HG03066 (cell line): ENCODE measurements around the gene SPAG8.

Experiments
- ATAC-seq: cut with Tn5 transposase; IDR thresholded peaks from one replicate; pipeline ENCODE4 v1.9.1; 2021; ENCODE audit warnings: low read depth; ENCODE audit not compliant: unreplicated experiment

Gene SPAG8

DNA sequence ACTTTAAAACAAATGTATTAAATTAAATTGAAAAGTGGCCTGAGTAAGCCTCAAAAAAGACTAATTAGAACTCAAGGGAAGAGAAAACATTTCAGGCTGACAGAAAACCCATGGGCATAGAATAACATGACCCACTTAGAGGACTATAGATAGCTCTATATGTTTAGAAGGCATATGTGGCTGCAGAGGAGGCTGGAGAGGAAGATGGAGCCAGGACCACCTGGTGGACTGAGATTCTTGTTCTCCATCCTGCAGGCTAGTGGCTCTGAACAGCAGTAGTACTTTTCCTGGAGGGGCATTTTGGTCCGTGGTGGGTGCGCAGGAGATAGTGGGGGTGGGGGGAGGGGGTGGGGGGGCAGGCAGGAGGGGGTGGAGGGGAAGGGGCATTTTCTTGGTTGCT lies 31.0 kb downstream of the SPAG8 start:
- ATAC-seq: no peak

DNA sequence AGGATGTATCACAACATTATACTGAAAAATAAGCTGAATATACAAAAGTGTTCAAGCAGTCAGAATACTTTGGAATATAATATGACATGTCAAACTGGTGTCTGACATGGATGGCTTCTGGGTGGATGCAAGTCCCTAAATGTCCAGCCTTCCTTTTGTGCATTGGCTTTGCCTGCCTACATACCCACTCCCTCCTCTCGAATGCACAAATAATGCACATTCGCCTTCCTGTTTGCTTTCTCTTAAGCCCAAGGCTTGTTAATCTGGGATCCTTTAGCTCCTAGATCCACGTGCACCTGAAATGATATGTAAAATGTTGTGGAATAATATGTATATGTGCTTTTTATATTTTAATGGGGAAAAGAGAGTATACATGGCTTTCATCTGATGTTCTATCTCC lies 33.6 kb downstream of the SPAG8 start:
- ATAC-seq: no peak

DNA sequence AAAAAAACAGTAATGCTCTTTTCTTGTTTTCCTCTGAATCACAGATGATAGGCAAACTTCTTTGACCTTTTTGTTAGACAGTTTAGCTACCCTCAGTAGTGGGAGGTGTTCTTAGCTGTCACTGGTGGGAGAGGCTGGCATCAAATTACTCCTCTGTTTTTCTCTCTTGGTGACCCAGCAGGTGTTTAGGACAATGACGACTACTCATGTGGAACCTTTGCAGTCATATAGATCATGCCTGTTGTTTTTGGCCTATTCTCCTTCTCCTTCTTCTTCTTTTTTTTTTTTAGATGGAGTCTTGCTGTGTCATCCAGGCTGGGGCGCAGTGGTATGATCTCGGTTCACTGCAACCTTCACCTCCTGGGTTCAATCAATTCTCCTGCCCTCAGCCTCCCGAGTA lies 36.0 kb downstream of the SPAG8 start:
- no peak for ATAC-seq

DNA sequence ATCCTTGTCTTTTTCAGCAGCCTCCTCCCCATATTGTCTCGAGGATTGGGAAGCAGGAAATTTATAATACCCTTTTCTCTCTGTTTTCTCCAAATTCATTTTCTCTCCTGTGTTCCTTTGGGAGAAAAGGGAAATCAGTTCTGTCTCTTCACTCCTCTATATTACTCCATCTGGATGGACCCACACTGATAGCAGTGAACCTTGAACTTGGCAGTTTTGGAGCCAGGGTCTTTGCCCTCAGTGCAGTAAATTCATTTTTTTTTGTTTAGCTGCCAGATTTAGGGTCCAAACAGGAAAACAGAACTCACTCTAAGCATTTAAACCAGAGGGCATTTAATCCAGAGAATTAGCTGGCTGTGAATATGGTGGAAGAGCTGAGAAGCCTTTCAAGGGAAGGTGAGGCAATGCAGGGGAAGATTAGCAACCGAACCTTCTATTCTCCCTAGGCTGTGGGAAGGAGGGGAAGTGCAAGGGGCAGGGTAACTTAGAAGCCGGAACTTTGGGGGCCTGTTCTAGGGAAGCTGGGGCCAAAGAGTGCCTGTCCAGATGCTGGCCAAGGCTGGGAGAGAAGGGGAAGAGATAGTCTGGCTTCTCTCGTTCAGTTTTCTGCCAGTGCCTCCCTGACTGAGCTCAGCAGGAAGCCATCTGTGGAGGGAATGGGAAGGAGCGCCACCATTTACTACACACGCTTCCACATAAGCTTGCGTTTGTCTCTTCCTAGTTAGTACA lies 37.0 kb downstream of the SPAG8 start:
- ATAC-seq: no peak

DNA sequence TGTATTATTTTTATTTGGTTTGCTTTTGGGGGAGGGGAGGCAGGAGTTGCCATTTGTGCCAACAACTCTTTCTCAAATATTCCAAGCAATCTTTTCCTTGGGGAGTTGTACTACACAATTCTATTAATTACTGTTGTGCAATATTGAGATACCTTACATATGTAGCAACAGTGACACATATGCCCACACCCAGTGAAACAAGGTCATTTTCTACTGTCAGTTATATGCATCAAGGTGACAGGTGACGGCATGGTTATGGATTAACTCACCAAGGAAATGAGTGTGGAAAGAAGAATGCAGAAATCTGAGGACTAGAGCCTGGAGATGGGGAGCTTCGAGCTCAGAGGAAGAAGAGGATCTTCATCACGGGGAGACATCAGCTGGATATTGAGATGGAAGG lies 40.1 kb downstream of the SPAG8 start:
- no peak for ATAC-seq

DNA sequence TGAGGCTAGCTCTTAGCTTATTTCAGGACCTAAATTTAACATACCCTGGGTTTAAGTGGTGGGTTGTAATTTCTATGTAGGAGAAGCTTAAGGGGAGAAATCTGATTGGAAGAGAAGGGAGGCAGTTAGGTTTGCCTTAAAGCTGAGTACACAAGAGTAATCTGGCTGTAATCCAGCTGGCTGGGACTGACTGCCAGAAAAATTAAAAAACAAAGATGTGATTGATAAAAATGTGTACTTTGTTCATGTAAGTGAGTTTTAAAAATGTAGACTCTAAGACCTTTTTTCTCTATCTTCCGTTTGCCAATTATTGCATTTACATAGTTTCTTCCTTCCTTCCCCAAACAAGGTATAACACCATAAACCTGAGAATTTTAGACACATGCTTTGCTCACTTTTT lies 40.5 kb downstream of the SPAG8 start:
- ATAC-seq: no peak

DNA sequence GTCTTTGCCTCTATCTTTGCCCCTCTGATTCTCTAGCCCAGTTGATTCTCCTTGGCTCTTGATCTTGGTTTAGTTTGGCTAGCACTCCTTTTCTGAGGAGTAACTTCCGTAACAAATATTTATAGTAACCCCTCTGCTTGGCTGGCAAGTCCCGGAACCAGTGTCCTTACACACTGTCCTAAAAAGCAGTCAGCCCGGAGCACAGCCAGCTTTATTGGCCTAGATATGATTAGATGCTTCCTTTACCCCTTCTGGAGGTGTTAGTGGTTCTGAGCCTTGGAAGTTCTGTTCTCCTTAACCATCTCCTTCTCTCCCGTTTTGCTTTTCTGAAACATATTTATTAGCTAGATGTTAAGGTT lies 41.0 kb downstream of the SPAG8 start:
- no peak for ATAC-seq

DNA sequence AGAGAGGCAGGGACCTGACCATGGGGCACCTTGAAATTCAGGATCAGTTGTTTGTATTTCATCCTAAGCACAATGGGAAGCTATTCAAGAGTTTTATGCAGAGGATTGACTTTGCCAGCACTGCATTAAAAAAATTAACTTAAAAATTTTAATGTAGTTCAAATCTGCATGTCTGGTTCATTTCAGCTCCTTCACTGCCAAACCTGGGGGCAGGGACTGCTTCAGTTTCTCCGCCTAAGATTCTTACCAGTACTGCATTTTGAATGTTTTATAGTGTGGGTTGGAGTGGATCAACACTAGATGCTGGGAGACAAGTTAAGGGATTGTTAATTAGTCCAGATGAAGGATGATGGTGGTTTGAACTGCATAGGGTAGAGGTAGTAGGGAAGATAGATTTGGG lies 42.3 kb downstream of the SPAG8 start:
- no peak for ATAC-seq

DNA sequence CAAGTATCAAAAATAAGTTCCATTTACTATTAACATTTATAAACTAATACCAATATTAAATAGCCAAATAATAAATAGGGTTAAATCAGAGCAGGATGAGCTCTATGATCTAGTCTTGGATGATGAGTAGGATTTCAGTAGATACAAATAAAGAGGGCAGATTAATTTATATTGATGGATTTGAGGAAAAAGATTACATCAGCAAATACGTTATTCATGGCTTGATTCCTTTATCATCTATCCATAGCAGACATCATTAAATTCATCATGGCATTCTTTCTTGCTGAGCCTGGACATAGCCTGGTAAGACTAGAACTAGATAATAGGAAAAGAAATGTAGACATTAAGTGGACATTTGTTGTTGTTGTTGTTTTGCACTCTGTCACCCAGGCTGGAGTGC lies 44.6 kb downstream of the SPAG8 start:
- ATAC-seq: no peak

DNA sequence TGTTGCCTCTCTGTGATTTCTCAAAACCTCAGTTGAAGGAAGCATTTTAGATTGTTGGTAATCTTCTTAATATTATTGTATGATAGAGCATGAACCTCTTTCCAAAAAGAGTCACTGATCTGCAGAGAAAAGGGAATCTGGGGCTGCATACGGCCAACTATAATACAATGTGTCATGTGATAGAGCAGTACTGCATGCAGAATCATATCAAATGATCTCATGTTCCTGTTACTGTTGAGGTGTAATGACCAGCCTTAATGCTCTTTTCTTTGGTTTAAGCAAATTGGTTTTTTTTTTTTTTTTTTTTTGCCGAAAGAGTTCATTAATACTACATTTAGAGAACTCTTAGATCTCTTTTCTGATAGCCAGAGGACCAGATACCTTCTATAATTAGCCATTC lies 45.1 kb downstream of the SPAG8 start:
- no peak for ATAC-seq

DNA sequence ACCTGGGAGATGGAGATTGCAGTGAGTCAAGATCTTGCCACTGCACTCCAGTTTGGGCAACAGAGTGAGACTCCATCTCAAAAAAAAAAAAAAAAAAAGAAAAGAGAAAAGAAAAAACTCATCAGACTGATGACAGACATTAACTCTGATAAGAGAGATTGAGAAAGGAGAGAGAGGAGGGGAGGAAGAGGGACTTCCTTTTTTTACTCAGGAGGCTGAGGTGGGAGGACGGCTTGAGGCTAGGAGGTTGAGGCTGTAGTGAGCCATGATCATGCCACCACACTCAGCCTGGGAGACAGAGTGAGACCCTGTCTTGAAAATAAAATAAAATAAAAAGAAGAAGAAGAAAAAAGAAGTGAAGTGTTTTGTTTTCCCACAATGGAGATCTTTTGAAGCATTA lies 48.3 kb downstream of the SPAG8 start:
- no peak for ATAC-seq

DNA sequence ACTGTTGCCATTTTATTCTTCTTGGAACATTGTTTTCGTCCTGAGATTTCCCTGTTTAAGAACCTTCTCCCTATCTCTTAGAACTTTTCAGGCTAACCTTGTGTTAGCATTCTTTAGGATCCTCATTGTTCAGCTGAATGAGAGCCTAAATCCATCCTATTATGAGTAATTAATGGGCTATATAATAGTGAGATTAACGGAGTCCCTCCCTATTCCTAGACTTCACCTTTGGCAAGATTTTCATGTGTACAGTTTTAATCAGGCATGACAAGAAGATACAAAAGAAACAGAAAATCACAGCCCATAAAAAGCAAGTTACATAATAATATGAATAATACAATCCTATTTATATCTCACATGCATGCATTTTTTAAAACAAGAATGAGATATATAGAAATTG lies 48.9 kb downstream of the SPAG8 start:
- no peak for ATAC-seq

DNA sequence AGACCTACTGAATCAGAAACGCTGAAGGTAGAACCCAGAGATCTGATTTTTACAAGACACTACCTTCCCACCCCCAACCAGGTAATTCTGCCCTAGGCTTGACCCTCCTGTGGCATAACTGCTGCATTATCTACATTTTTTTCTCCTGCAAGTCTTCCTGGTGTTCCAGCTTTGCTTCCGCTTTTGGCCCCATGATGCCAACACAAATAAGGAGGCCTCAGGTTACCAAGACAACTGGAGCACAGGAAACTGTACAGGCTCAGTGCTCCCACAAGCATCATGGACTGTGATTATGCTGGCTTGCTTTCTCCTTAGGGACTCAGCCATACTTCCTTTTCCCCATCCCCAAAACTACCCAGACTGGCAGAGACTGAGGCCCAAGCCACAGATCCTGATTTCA lies 51.4 kb downstream of the SPAG8 start:
- no peak for ATAC-seq

DNA sequence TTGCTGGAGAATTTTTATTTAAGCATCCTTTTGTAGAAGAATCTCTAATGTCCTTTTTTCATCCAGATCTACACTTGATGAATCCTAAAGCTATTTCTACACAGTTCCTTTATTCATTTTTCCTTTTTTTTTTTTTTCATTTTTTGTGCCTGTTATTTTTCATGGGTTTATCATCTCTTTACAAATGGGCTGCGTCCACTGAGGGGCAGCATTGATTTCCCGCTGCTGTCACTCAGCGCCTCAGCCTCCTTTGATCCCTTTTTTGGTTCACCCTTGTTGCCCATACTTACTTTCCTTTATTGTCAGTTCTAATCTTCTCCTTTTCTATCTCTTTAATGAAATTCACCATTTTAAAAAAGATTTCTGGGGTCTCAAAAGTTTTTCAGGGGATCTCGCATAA lies 52.3 kb downstream of the SPAG8 start:
- no peak for ATAC-seq
